Measurements from ENCODE around the gene PTPRM. TPM values are rescaled to one million over a fixed set of nuclear protein-coding genes. Genes with fewer than 3 reads are reported as not detected.

PTPRM gene
- total RNA-seq, 1 experiment from 2014 or later: not detected

GRCh38 chr18:8117006-8117371 lies 549.9 kb downstream of the PTPRM start:
- Histone ChIP-seq H3K9me3 (ENCODE audit: low read depth, low read length, poor library complexity, severe bottlenecking) (peaks cover 9% of the 10 kb centered on the region), H3K27me3 (replicated peaks; ENCODE audit: insufficient read depth, low read depth, low read length, poor library complexity) (no peaks in the 10 kb centered on the region), H3K4me3 (ENCODE audit: low read depth, low read length, poor library complexity, severe bottlenecking) (no peak overlapping the region), H3K27ac (ENCODE audit: low read depth, low read length, poor library complexity, severe bottlenecking) (no peak overlapping the region), H3K36me3 (ENCODE audit: insufficient read depth, low read length, poor library complexity, severe bottlenecking) (no peaks in the 10 kb centered on the region), H3K4me1 (ENCODE audit: insufficient read depth, low read length, poor library complexity, severe bottlenecking) (no peaks in the 10 kb centered on the region)
- intact Hi-C loops (cut with micrococcal nuclease; ENCODE audit: unreplicated experiment): no loop called here
- no TSS peak for BruUV-seq (replicated peaks)
- TF ChIP-seq, protein P1, sequence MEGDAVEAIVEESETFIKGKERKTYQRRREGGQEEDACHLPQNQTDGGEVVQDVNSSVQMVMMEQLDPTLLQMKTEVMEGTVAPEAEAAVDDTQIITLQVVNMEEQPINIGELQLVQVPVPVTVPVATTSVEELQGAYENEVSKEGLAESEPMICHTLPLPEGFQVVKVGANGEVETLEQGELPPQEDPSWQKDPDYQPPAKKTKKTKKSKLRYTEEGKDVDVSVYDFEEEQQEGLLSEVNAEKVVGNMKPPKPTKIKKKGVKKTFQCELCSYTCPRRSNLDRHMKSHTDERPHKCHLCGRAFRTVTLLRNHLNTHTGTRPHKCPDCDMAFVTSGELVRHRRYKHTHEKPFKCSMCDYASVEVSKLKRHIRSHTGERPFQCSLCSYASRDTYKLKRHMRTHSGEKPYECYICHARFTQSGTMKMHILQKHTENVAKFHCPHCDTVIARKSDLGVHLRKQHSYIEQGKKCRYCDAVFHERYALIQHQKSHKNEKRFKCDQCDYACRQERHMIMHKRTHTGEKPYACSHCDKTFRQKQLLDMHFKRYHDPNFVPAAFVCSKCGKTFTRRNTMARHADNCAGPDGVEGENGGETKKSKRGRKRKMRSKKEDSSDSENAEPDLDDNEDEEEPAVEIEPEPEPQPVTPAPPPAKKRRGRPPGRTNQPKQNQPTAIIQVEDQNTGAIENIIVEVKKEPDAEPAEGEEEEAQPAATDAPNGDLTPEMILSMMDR (conservative IDR thresholded peaks at IDR 0.05; ENCODE audit: low read depth, low read length): no peak
- no peak for TF ChIP-seq EZH2 (IDR thresholded peaks at IDR 0.05; ENCODE audit: borderline replicate concordance, low read depth, low read length, poor library complexity, severe bottlenecking)
- CTCF ChIA-PET: no interaction called here
- POLR2A ChIA-PET (ENCODE audit: low non-redundant PET): no interaction called here
- no peak for DNase-seq (ENCODE audit: low spot score)

GRCh38 chr18:8121101-8121500 lies 554.0 kb downstream of the PTPRM start:
- intact Hi-C loops (cut with micrococcal nuclease; ENCODE audit: unreplicated experiment): no loop called here
- TF ChIP-seq, protein P1 (conservative IDR thresholded peaks at IDR 0.05; ENCODE audit: low read depth, low read length): no peak
- no peak for TF ChIP-seq EZH2 (IDR thresholded peaks at IDR 0.05; ENCODE audit: borderline replicate concordance, low read depth, low read length, poor library complexity, severe bottlenecking)
- BruUV-seq (replicated peaks): no TSS peak
- Histone ChIP-seq H3K36me3 (ENCODE audit: insufficient read depth, low read length, poor library complexity, severe bottlenecking) (no peaks in the 10 kb centered on the region), H3K27me3 (replicated peaks; ENCODE audit: insufficient read depth, low read depth, low read length, poor library complexity) (no peaks in the 10 kb centered on the region), H3K4me3 (ENCODE audit: low read depth, low read length, poor library complexity, severe bottlenecking) (no peak overlapping the region), H3K4me1 (ENCODE audit: insufficient read depth, low read length, poor library complexity, severe bottlenecking) (no peaks in the 10 kb centered on the region), H3K27ac (ENCODE audit: low read depth, low read length, poor library complexity, severe bottlenecking) (no peak overlapping the region), H3K9me3 (ENCODE audit: low read depth, low read length, poor library complexity, severe bottlenecking) (peaks cover 4% of the 10 kb centered on the region)
- no peak for DNase-seq (ENCODE audit: low spot score)
- CTCF ChIA-PET: no interaction called here
- POLR2A ChIA-PET (ENCODE audit: low non-redundant PET): no interaction called here

DNA sequence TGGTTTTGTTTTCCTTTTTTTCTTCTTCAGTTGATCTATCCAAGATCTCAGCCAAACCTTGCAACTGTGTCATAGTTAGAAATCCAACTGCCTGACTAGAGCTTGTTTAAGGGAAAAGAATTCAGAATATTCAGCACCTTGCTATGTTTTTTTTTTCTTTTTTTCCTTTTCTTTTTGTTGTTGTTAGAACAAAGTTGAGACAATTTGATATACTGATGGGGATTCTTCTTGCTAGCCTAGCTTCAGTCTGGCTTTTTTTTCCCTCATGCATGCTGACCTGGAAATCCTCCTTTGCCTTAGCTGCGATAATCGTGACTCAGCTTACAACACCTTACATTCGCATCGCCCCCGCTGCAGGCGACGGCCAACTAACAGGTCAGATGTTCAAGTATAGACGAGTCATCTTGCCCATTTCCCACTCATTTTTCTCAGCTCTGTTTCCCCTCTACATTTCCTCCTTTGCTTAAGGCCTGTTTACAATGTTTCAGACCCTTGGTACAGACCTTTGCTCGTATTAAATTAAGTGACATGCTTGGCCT lies 554.9 kb downstream of the PTPRM start:
- H3K27ac ChIP-seq (ENCODE audit: low read depth, low read length, poor library complexity, severe bottlenecking): no peak overlapping the region
- H3K4me1 ChIP-seq (ENCODE audit: insufficient read depth, low read length, poor library complexity, severe bottlenecking): no peaks in the 10 kb centered on the region
- H3K36me3 ChIP-seq (ENCODE audit: insufficient read depth, low read length, poor library complexity, severe bottlenecking): no peaks in the 10 kb centered on the region
- no peak for DNase-seq (ENCODE audit: low spot score)
- CTCF ChIA-PET: no interaction called here
- no peak for TF ChIP-seq EZH2 (IDR thresholded peaks at IDR 0.05; ENCODE audit: borderline replicate concordance, low read depth, low read length, poor library complexity, severe bottlenecking)
- TF ChIP-seq, protein P1 (conservative IDR thresholded peaks at IDR 0.05; ENCODE audit: low read depth, low read length): no peak
- POLR2A ChIA-PET (ENCODE audit: low non-redundant PET): no interaction called here
- no peak overlapping the region for H3K4me3 ChIP-seq (ENCODE audit: low read depth, low read length, poor library complexity, severe bottlenecking)
- H3K27me3 ChIP-seq (replicated peaks; ENCODE audit: insufficient read depth, low read depth, low read length, poor library complexity): no peaks in the 10 kb centered on the region
- H3K9me3 ChIP-seq (ENCODE audit: low read depth, low read length, poor library complexity, severe bottlenecking): no peaks in the 10 kb centered on the region
- intact Hi-C loops (cut with micrococcal nuclease; ENCODE audit: unreplicated experiment): no loop called here
- no TSS peak for BruUV-seq (replicated peaks)
